ENCODE measurements around the gene E2F8. TPM values are rescaled to one million over a fixed set of nuclear protein-coding genes. Genes with fewer than 3 reads are reported as not detected.

The E2F8 gene
- total RNA-seq, 4 donors from 2014 or later: 4.0 to 11.7 (median 4.7) TPM

DNA sequence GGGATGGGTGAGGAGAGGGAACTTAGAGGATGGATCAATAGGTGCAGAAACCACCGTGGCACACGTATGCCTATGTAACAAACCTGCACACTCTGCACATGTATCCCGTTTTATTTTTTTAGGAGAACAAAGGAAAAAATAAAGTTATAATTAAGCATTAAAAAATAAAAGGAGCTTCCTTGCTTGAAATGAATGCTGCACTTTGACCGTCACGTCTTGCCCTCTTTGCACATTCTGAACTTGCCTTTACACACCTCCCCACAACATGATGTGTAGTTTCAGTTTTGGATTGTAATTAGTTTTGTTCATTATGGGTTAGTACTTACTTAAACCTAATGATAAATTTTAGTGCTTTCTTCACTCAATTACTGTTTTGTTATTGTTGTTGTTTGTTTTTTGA lies 35.9 kb downstream of the E2F8 start:
- Histone ChIP-seq H3K9me3 (no peaks in the 10 kb centered on the region), H3K4me1 (peaks cover 0 to 6% (median 0%) of the 10 kb centered on the region in 3 donors), H3K27me3 (no peaks in the 10 kb centered on the region), H3K36me3 (no peaks in the 10 kb centered on the region), H3K4me3 (no peak overlapping the region), H3K27ac (no peak overlapping the region)
- 91 to 92% methylated on average over 5 of the region's 5 CpGs for WGBS, 2 donors
- no peak for DNase-seq
- intact Hi-C loops (cut with DNase I): no loop called here
- TF ChIP-seq POLR2A (IDR thresholded peaks at IDR 0.05): no peak
- TF ChIP-seq, protein P1, sequence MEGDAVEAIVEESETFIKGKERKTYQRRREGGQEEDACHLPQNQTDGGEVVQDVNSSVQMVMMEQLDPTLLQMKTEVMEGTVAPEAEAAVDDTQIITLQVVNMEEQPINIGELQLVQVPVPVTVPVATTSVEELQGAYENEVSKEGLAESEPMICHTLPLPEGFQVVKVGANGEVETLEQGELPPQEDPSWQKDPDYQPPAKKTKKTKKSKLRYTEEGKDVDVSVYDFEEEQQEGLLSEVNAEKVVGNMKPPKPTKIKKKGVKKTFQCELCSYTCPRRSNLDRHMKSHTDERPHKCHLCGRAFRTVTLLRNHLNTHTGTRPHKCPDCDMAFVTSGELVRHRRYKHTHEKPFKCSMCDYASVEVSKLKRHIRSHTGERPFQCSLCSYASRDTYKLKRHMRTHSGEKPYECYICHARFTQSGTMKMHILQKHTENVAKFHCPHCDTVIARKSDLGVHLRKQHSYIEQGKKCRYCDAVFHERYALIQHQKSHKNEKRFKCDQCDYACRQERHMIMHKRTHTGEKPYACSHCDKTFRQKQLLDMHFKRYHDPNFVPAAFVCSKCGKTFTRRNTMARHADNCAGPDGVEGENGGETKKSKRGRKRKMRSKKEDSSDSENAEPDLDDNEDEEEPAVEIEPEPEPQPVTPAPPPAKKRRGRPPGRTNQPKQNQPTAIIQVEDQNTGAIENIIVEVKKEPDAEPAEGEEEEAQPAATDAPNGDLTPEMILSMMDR (IDR thresholded peaks at IDR 0.05): no peak

DNA sequence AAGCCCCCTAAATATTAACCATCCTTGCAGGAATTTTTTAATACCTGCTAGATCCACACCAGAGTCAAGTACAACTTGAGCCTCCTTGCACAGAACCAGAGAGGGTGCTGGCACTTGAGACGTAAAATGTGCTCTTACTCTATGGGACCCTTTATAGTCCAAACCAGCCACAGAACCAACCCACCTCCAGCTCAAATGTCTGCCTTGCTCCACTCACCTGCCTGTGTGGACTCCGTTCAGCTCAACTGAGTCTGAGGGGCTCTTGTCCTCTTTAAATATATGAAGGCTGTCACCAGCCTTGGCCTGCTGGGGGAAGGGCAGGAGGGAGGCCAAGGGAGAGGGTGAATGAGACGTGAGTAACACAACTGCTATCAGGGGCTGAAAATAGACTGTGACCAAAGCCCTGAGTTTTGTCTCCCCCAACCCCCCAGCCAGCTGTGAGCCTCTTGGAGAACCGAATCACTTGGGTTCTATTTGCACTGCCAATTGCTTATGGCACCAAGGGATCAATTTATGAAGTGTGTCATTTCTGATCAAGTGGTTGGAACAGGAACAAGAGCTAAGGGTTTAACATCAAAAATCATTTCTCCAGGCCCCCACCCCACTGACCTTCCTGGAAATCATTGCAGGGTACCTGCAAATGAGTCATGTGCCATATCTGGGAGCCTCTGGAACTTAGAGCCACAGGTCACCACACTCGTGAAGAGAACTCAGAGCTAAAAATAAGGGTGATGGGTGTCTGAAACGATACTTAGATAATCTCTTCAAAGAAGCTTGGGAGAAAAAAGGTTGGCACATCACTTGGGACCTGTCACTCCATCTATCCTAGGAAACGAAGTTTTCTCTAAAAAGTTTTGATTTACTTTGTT lies 38.8 kb downstream of the E2F8 start, which contains the start of gene CSRP3:
TSS of gene CSRP3 (minus strand) at position 247 of the 869 bp plus-strand sequence. CDS start 9,535 bp downstream, outside the sequence.
- no peak for TF ChIP-seq POLR2A (IDR thresholded peaks at IDR 0.05)
- TF ChIP-seq, protein P1 (IDR thresholded peaks at IDR 0.05): no peak
- no peak for DNase-seq
- no peak within 1 kb of the TSS for H3K4me3 ChIP-seq
- H3K4me1 ChIP-seq: peaks cover 0 to 6% (median 0%) of the 10 kb centered on the region in 3 donors
- WGBS, 2 donors: 79 to 85% methylated on average over 7 of the region's 7 CpGs
- H3K9me3 ChIP-seq: no peaks in the 10 kb centered on the region
- intact Hi-C loops (cut with DNase I): no loop called here
- no peak within 1 kb of the TSS for H3K27ac ChIP-seq
- H3K36me3 ChIP-seq: no peaks in the 10 kb centered on the region
- H3K27me3 ChIP-seq: no peaks in the 10 kb centered on the region

DNA sequence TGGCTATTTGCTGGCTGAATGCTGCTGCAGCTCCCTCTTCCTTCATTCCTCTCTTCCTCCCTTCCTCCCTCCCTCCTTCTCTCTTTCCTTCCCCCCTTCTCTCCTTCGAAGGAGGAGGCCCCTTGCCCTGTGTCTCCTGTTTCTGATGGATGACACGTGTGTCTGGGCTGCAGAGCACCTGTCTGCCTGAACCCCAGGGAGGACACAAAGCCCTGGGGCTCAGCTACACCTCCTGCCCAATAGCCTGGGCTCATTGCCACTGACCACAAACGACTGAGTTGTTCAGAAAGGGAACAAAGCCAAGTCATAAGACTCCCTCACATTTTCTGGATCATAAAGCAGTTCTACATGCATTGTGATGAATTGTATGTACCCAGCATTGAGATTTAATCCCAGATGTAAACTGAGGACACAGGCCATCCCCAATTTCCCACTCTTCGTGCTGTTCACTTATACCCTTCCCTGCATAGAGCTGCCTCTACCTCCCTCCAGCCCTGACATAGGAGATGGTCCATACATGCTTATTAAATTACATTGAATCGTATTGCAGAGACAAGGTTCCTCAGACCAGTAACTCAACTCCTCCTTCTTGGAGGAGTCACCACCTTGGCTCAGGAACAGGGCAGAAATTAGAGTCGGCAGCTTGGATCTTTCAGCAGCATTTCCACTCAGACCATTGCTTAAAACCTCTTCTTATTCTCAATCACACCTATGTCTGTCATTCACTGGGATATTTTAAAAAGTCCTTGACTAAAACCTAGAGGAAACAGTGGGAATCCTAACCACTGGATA lies 40.1 kb downstream of the E2F8 start:
- Histone ChIP-seq H3K36me3 (no peaks in the 10 kb centered on the region), H3K27me3 (no peaks in the 10 kb centered on the region), H3K9me3 (no peaks in the 10 kb centered on the region), H3K27ac (no peak overlapping the region), H3K4me3 (no peak overlapping the region), H3K4me1 (peaks cover 0 to 6% (median 0%) of the 10 kb centered on the region in 3 donors)
- intact Hi-C loops (cut with DNase I): no loop called here
- 33 to 40% methylated on average over 5 to 6 of the region's 6 CpGs for WGBS, 2 donors
- DNase-seq: no peak
- TF ChIP-seq POLR2A (IDR thresholded peaks at IDR 0.05): no peak
- TF ChIP-seq, protein P1 (IDR thresholded peaks at IDR 0.05): no peak

DNA sequence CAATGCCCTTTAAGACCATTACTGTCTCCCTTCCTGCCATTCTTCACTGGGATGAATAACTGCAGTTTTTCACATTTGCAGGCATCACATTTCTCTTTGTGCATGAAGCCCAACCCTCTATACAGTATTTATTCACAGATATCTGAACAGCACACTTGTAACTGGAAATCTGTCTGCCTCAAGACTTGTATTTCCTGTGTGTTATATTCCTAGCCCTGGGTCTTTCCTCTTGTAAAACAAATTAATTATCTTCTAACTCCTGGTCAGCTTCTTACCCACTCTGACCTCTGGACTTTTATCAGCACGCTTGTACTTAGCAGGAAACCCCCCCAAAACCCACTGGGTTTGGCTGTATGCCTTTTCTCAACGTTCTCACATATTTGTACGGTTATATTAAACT lies 41.0 kb downstream of the E2F8 start:
- H3K27me3 ChIP-seq: no peaks in the 10 kb centered on the region
- no peak overlapping the region for H3K4me3 ChIP-seq
- H3K27ac ChIP-seq: no peak overlapping the region
- H3K36me3 ChIP-seq: no peaks in the 10 kb centered on the region
- intact Hi-C loops (cut with DNase I): no loop called here
- TF ChIP-seq POLR2A (IDR thresholded peaks at IDR 0.05): no peak
- TF ChIP-seq, protein P1 (IDR thresholded peaks at IDR 0.05): no peak
- 28 to 49% methylated on average over 3 of the region's 3 CpGs for WGBS, 2 donors
- H3K4me1 ChIP-seq: peaks cover 0 to 6% (median 0%) of the 10 kb centered on the region in 3 donors
- DNase-seq: no peak
- H3K9me3 ChIP-seq: no peaks in the 10 kb centered on the region

DNA sequence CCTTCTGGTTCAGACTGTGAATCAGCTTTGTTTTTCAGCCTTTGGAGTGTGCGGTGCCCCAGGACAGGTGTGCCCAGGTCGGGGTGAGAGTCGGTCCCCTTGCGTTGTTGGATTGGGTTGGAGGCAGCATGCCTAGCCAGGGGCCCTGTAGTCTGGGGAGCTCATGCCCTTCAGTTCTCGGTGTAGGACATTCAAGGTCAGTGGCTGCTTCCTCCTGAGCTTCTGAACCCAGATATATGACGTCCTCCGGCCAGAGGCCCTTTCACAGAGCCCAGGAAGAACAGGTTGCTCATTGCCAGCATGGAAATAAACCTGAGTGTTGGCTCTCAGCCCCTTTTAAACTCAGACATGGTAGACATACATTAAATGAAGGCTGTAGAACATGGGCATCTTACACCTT lies 41.7 kb downstream of the E2F8 start:
- intact Hi-C loops (cut with DNase I): no loop called here
- Histone ChIP-seq H3K9me3 (no peaks in the 10 kb centered on the region), H3K27me3 (no peaks in the 10 kb centered on the region), H3K36me3 (no peaks in the 10 kb centered on the region), H3K27ac (no peak overlapping the region), H3K4me1 (peaks cover 0 to 6% (median 0%) of the 10 kb centered on the region in 3 donors), H3K4me3 (no peak overlapping the region)
- DNase-seq: no peak
- TF ChIP-seq POLR2A (IDR thresholded peaks at IDR 0.05): no peak
- TF ChIP-seq, protein P1 (IDR thresholded peaks at IDR 0.05): no peak
- WGBS, 2 donors: 90 to 100% methylated on average over 3 to 7 of the region's 7 CpGs
